ENCODE results near the gene BTN3A1.
A peak's percentile ranks its signal among the peaks of the same experiment; 100 is the strongest.
"Not testable (repeated sequence)": the region's sequence is repeated elsewhere in the genome, so short reads cannot be mapped to it uniquely, and the experiment has no call there.

BTN3A1 gene

DNA sequence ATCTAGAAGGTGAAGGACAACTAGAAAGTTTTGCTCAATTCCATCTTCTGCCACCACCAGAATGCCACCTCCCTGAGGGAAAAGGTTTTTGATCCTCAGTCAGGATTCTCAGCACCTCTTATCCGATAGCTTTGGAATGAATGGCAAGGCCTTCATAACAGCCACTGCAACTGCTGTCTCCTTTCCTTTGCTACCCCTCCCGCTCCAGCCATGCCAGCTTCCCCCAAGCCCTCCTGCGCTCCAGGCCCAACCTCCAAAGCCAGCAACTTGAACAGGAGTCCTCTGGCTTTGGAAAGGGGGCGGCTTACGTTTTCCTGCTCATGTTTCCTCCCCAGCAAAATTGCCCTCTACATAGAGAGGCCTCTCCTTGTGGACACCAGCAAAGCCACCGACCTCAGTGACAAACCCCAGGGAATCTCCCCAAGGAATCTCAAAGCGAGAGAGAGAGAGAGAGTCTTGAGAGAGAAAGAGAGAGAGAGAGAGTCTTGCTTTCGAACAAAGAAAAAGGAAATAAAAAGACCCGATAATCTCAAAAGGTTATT, 55.3 kb downstream of the BTN3A1 start:
- peak overlapping the region; percentile 39 for H3K4me3 ChIP-seq (ENCODE audit: low read depth, low read length)
- TF ChIP-seq, protein P1, sequence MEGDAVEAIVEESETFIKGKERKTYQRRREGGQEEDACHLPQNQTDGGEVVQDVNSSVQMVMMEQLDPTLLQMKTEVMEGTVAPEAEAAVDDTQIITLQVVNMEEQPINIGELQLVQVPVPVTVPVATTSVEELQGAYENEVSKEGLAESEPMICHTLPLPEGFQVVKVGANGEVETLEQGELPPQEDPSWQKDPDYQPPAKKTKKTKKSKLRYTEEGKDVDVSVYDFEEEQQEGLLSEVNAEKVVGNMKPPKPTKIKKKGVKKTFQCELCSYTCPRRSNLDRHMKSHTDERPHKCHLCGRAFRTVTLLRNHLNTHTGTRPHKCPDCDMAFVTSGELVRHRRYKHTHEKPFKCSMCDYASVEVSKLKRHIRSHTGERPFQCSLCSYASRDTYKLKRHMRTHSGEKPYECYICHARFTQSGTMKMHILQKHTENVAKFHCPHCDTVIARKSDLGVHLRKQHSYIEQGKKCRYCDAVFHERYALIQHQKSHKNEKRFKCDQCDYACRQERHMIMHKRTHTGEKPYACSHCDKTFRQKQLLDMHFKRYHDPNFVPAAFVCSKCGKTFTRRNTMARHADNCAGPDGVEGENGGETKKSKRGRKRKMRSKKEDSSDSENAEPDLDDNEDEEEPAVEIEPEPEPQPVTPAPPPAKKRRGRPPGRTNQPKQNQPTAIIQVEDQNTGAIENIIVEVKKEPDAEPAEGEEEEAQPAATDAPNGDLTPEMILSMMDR (IDR thresholded peaks at IDR 0.05; ENCODE audit: low read depth, low read length), result no peak

- TF ChIP-seq, protein P1 (IDR thresholded peaks at IDR 0.05; ENCODE audit: low read depth, low read length), result no peak
- H3K4me3 ChIP-seq (ENCODE audit: low read depth, low read length), result peak within 1 kb of the TSS; percentile 92
Measured at GRCh38 chr6:26457806-26458688, 56.0 kb downstream of the BTN3A1 start, which contains the start of gene BTN2A1. BTN2A1 (plus strand) TSS chr6:26457955; CDS start chr6:26458637, 682 bp downstream.

DNA sequence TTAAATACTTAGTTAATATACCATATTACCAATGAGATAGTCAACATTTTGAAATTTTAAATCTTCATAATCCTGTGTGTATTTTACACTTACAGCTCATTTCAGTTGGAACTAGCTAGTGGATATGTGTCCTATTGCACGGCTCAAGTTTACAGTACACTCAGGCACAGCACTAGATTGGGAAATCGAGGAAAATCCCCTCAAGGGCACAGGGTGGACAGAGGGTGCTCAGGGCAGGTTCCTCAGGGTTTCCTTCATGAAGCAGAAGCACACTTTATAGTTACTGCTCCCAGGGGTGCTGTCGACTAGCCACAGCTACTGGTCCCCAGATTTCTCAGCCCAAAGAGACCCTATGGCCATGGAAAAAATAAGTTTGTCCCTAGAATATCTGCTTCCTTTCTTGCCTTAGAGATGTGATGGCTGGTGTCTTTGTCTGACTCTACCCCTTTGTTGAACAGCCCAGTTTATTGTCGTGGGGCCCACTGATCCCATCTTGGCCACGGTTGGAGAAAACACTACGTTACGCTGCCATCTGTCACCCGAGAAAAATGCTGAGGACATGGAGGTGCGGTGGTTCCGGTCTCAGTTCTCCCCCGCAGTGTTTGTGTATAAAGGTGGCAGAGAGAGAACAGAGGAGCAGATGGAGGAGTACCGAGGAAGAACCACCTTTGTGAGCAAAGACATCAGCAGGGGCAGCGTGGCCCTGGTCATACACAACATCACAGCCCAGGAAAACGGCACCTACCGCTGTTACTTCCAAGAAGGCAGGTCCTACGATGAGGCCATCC, 57.1 kb downstream of the BTN3A1 start:
- TF ChIP-seq, protein P1 (IDR thresholded peaks at IDR 0.05; ENCODE audit: low read depth, low read length), result no peak

DNA sequence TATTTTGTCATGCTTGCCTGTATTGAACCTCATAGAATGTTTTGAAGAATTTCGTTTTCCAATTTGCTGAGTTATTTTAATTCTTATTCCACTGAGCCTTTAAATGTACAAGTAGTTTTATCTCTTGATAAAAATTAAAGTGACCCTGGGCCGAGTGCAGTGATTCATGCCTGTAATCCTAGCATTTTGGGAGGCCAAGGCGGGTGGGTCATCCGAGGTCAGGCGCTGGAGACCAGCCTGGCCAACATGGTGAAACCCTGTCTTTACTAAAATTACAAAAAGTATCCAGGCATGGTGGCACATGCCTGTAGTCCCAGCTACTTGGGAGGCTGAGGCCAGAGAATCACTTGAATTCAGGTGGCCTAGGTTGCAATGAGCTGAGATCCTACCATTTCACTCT, 59.3 kb downstream of the BTN3A1 start:
- H3K4me3 ChIP-seq (ENCODE audit: low read depth, low read length), result not testable (repeated sequence)

More for the DNA sequence above, 57.1 kb downstream of the BTN3A1 start:
- H3K4me3 ChIP-seq (ENCODE audit: low read depth, low read length), result peak overlapping the region; percentile 92

GRCh38 chr6:26464014-26464413, 61.9 kb downstream of the BTN3A1 start:
- TF ChIP-seq, protein P1 (IDR thresholded peaks at IDR 0.05; ENCODE audit: low read depth, low read length), result no peak

DNA sequence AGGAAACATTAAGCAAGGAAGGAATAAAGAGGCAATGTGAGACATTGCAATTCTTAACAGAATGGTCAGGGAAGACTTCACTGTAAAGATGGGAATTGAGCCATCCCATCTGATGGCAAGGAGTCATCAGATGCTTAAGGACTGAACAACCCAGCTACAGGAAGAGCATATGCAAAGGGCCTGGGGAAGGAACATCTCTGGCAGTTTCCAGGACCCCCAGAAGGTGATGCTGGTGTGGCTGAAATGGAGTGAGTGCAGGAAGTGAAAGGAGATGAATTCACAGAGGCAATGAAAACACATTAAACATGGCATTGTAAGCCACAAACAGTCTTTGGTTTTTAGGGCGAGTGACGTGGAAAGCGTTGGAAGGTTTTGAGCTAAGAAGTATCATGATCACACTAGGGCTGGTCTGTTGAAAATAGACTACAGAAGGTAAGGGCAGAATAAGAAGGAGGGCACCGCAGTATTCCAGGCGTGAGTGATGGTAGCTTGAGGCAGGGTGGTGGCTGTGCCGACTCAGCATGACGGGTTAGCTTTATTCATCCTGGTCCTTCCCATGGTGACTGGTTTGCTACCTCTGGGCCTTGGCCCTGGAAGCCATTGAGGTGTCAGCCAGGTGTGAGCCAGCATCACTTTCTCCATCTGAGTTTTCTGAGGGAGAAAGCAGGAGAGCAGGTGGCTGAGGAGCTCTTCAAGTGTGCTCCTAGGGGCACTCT, 62.5 kb downstream of the BTN3A1 start:
- H3K4me3 ChIP-seq (ENCODE audit: low read depth, low read length), result no peak overlapping the region
- TF ChIP-seq, protein P1 (IDR thresholded peaks at IDR 0.05; ENCODE audit: low read depth, low read length), result no peak

More at GRCh38 chr6:26464014-26464413, 61.9 kb downstream of the BTN3A1 start:
- H3K4me3 ChIP-seq (ENCODE audit: low read depth, low read length), result no peak overlapping the region
